K562 (cell line): ENCODE measurements around the gene LPIN1. TPM values are rescaled to one million over a fixed set of nuclear protein-coding genes. Genes with fewer than 3 reads are reported as not detected.

ENCODE experiments used
- ATAC-seq: fragments of 200-7000 bp; cut with Tn5 transposase; 3 replicates; pipeline ENCODE4 v1.9.1; 2020; ENCODE audit warnings: moderate library complexity
- BruUV-seq: library from RNA; stranded (reverse); fragments of 400-500 nt; replicated peaks from 2 replicates; lab custom pipeline; 2021; lab: Mats Ljungman, UMichigan
- CTCF ChIA-PET: fragments of 300-600 bp; formaldehyde crosslinking; extraction: SDS; loops from one replicate; lab custom pipeline; 2021; ENCODE audit warnings: low intra/inter-chr PET ratio; lab: Yijun Ruan, JAX
- POLR2A ChIA-PET: fragments of 300-600, 350-650 bp; sonication (Branson Sonifier 250); formaldehyde crosslinking; extraction: SDS; loops from one replicate; lab custom pipeline; 2021; ENCODE audit warnings: antibody characterized with exemption, inconsistent platforms; lab: Yijun Ruan, JAX
- DNase-seq, 4 experiments: peaks; one replicate each; pipeline versions ENCODE4 v3.0.0 to v3.0.0-alpha.2; 2011 to 2018; ENCODE audit warnings: low spot score in 3 of 4, mixed read lengths in 3 of 4; ENCODE audit errors: extremely low read depth in 1 of 4
- FAIRE-seq: peaks from 2 replicates; lab custom pipeline; 2011; peaks lifted over from hg19 to GRCh38; lab: Jason Lieb, UNC
- H2AFZ ChIP-seq: 2 replicates; pipeline ENCODE4 v1.6.0; 2011; ENCODE audit warnings: low read depth, low read length, control low read depth, inconsistent platforms
- H3K27ac ChIP-seq: fragments of 200-600 bp; 3 replicates; pipeline ENCODE4 v1.8.0; 2011; ENCODE audit warnings: low read depth, mild to moderate bottlenecking, control low read depth, inconsistent platforms, low read length, moderate library complexity, mixed read lengths; ENCODE audit errors: extremely low read depth
- H3K27me3 ChIP-seq, 2 experiments: fragments of 300-600 bp in 1 of 2; 2 replicates in 1 of 2; 3 replicates in 1 of 2; pipeline versions ENCODE4 v1.6.0 to v1.8.0; 2011; ENCODE audit warnings: inconsistent platforms in 2 of 2, low read length in 2 of 2, mild to moderate bottlenecking in 1 of 2, mixed read lengths in 1 of 2, moderate library complexity in 1 of 2; ENCODE audit not compliant: control insufficient read depth in 2 of 2, insufficient read depth in 2 of 2
- H3K36me3 ChIP-seq: fragments of 300-600 bp; 3 replicates; pipeline ENCODE4 v1.8.0; 2011; ENCODE audit warnings: mild to moderate bottlenecking, low read length, inconsistent platforms; ENCODE audit not compliant: control insufficient read depth, insufficient read depth
- H3K4me1 ChIP-seq, 2 experiments: fragments of 200-600 bp in 1 of 2; replicated peaks in 1 of 2; 2 replicates in 1 of 2; 3 replicates in 1 of 2; pipeline versions ENCODE4 v1.5.1 to v1.8.0; 2011; ENCODE audit warnings: inconsistent platforms in 2 of 2, low read length in 2 of 2, mild to moderate bottlenecking in 1 of 2, mixed read lengths in 1 of 2, moderate library complexity in 1 of 2; ENCODE audit not compliant: control insufficient read depth in 2 of 2, insufficient read depth in 2 of 2
- H3K4me2 ChIP-seq: 2 replicates; pipeline ENCODE4 v1.6.1; 2011; ENCODE audit warnings: low read length, control low read depth, inconsistent platforms, mixed read lengths; ENCODE audit not compliant: insufficient read depth
- H3K4me3 ChIP-seq: fragments of 200-600 bp; sonication (generic), shearing (Covaris generic); 2 replicates; pipeline ENCODE4 v1.5.1; 2016; ENCODE audit warnings: control low read depth, inconsistent platforms
- H3K79me2 ChIP-seq: fragments of 200-600 bp; 3 replicates; pipeline ENCODE4 v1.8.0; 2011; ENCODE audit warnings: low read length, inconsistent platforms; ENCODE audit not compliant: control insufficient read depth, insufficient read depth
- H3K9ac ChIP-seq, 2 experiments: 2 replicates each; pipeline versions ENCODE4 v1.6.0 to v1.6.1; 2011; ENCODE audit warnings: low read depth in 2 of 2, low read length in 2 of 2, control low read depth in 1 of 2, inconsistent platforms in 1 of 2, mild to moderate bottlenecking in 1 of 2, mixed read lengths in 1 of 2; ENCODE audit not compliant: insufficient read depth in 1 of 2
- H3K9me1 ChIP-seq: one replicate; pipeline ENCODE4 v1.6.0; 2011; ENCODE audit warnings: inconsistent platforms, mild to moderate bottlenecking, low read length, moderate library complexity; ENCODE audit not compliant: control insufficient read depth, insufficient read depth
- H3K9me3 ChIP-seq: replicated peaks from 2 replicates; pipeline ENCODE4 v1.5.1; 2011; ENCODE audit warnings: low read depth, low read length, inconsistent platforms; ENCODE audit not compliant: control insufficient read depth, insufficient read depth
- H4K20me1 ChIP-seq: replicated peaks from 2 replicates; pipeline ENCODE4 v1.6.1; 2011; ENCODE audit warnings: low read length, inconsistent platforms, mixed read lengths; ENCODE audit not compliant: control insufficient read depth, insufficient read depth
- ATF3 ChIP-seq, 2 experiments: fragments of 450-650 bp in 1 of 2; sonication (generic) in 1 of 2; formaldehyde crosslinking in 1 of 2; IDR thresholded peaks in 1 of 2; conservative IDR thresholded peaks in 1 of 2; 2 replicates each; pipeline versions ENCODE4 v1.6.1 to v1.8.1; 2016 to 2023; ENCODE audit warnings: mild to moderate bottlenecking in 2 of 2, moderate library complexity in 2 of 2, inconsistent platforms in 1 of 2, missing genetic modification reagents in 1 of 2
- ETS2 ChIP-seq: IDR thresholded peaks from 2 replicates; pipeline ENCODE4 v1.6.1; 2016; ENCODE audit warnings: borderline replicate concordance, missing genetic modification characterization, mild to moderate bottlenecking, moderate library complexity, missing compliant biosample characterization; ENCODE audit not compliant: poor library complexity, severe bottlenecking
- REST ChIP-seq, 2 experiments: fragments of 450-650 bp; formaldehyde crosslinking in 1 of 2; IDR thresholded peaks; 2 replicates each; pipeline versions ENCODE4 v1.4.0 to v1.6.1; 2014 to 2020; ENCODE audit warnings: mild to moderate bottlenecking in 2 of 2, borderline replicate concordance in 1 of 2, low read depth in 1 of 2
- WGBS: fragments of 100-300 bp; shearing (Covaris generic); methylation state at CpG from one replicate; pipeline ENCODE4 v1.1.6; 2016; ENCODE audit warnings: low coverage, mixed read lengths; ENCODE audit not compliant: insufficient coverage; ENCODE audit errors: missing lambda C conversion rate; 5-methylcytosine and 5-hydroxymethylcytosine counted together
- in situ Hi-C: fragments of 300-500 bp; cut with MboI; formaldehyde crosslinking; loops from 4 replicates; pipeline ENCODE4 v1.15.0; 2018; ENCODE audit warnings: inconsistent platforms, mixed read lengths
- intact Hi-C: fragments of 100-400 bp; cut with micrococcal nuclease; formaldehyde crosslinking; loops from 2 replicates; pipeline ENCODE4 v1.14.2; 2022
- polyA plus RNA-seq, 8 experiments: library from polyadenylated mRNA; depleted of rRNA in 4 of 8; stranded (reverse) in 5 of 8; unstranded in 3 of 8; fragments of >200 nt; fragmentation: Nextera tagmentation in 2 of 8; fragmentation: Illumina TruSeq in 1 of 8; extraction: Ambion mirVana in 2 of 8; extraction: Trizol in 1 of 8; gene quantifications; 2 replicates each; pipeline versions ENCODE4 v1.2.1 to v1.2.3, GENCODE V29; 2011 to 2014; ENCODE audit warnings: inconsistent platforms in 1 of 8, missing spikeins in 1 of 8
- total RNA-seq, 7 experiments: library from RNA; depleted of rRNA in 6 of 7; stranded (reverse); fragments of >200 nt in 6 of 7; fragmentation: Illumina TruSeq in 2 of 7; extraction: Trizol in 2 of 7; gene quantifications; 2 replicates each; pipeline versions ENCODE4 v1.2.1 to v1.2.3, GENCODE V29; 2011 to 2021; ENCODE audit warnings: low replicate concordance in 1 of 7

The LPIN1 gene
- total and polyA plus RNA-seq, 9 of the 15 experiments (the other 6 are each of a cell fraction or from before 2014, with no cell fraction given), result 9.2 to 84.0 (median 27.8) TPM

GRCh38 chr2:11750422-11750821 is 4.0 kb downstream of the LPIN1 start:
- H3K36me3 ChIP-seq, result peaks cover 7% of the 10 kb centered on the region; the same call in 2 of the 3 replicates
- H3K79me2 ChIP-seq, result peaks cover 84% of the 10 kb centered on the region
- H3K4me1 ChIP-seq, result peaks cover 63 to 67% of the 10 kb centered on the region in 2 experiments
- H3K4me3 ChIP-seq, result no peak overlapping the region
- ChIA-PET POLR2A (interaction anchor here (0.6 to 1.5 kb wide), 3 partner anchors 8 to 18 kb away, joined by 3 to 4 read pairs (median 4); no protein-coding TSS in a partner anchor), CTCF (no interaction called here)
- ATAC-seq (no peak), DNase-seq (no peak), FAIRE-seq (no peak)
- no TSS peak for BruUV-seq
- peaks cover 37% of the 10 kb centered on the region for H4K20me1 ChIP-seq
- H3K9ac ChIP-seq, result 0 out of 4 replicates have a peak overlapping the region, but pooled peaks of 1 of the 2 experiments have one; percentile 5
- no peaks in the 10 kb centered on the region for H3K9me3 ChIP-seq
- no peaks in the 10 kb centered on the region for H3K9me1 ChIP-seq
- H3K4me2 ChIP-seq, result no peak overlapping the region
- no peak overlapping the region for H2AFZ ChIP-seq
- in situ Hi-C loops, result no loop called here
- intact Hi-C loops, result no loop called here
- H3K27ac ChIP-seq, result no peak overlapping the region
- H3K27me3 ChIP-seq, result no peaks in the 10 kb centered on the region
- WGBS, result 52% methylated on average over 5 of the region's 5 CpGs
- TF ChIP-seq ETS2 (tag) (no peak), ATF3 (IDR thresholded peaks at IDR 0.05) (peak; percentile 33; the same call in 1 of the 2 replicates), ATF3 (CRISPR knock-in tag; conservative IDR thresholded peaks at IDR 0.05) (no peak), REST (IDR thresholded peaks at IDR 0.05; ENCODE audit: borderline replicate concordance) (no peak), REST (CRISPR knock-in tag; IDR thresholded peaks at IDR 0.05; ENCODE audit: low read depth) (no peak)
